GM18861 (cell line): Measurements from ENCODE around the gene GIGYF2.

Experiments
- ATAC-seq: cut with Tn5 transposase; IDR thresholded peaks from one replicate; pipeline ENCODE4 v1.9.1; 2021; ENCODE audit not compliant: unreplicated experiment

Gene GIGYF2

DNA sequence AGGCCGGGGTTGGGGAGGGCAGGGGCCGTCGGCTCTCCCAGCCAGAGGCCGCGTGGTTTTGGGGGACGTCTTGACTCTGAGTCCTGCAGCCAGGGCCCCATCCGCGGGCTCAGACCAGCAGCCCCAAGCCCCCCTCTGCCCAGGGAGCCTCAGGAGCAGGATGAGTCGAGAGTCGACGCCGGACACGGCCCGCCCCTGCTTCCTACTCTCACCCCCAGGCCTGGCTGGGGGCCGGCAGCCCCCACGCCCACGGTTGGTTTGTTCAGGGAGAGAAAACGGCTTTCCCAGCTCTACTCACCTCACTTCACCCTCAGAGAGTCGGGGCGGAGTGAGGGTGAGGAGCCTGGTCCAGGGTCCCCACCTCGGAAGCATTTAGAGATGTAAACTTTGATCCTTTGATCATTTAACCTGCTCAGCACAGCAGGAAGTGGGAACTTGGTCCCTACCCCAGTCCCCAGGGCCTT, 179.9 kb downstream of the GIGYF2 start:
- no peak for ATAC-seq

DNA sequence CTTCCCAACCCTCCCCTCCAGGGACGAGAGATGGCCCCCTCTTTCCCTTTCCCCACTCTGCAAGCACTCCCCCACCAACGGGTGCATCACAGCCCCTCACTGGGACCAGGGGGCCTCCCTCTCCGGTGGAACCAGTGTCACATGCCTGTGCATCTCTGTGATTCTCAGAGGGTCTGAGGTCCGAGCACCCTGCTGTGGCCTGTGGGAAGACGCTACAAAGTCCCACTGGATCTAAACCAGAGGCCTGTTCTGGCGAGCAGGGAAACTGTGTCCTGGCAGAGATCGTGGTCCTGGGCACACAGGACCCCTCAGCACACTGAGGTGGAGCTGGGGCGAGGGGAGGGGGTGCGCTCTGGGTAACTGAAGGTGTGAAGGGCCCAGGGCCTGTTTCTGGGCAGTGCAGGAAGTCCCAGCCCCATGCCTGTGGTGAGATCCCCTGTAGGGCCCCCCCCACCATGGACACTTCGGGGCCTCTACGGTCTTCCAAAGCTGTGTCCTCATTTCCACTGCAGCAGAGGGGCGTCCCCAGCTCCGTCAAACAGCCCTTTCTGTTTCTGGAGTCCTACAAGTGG, 180.9 kb downstream of the GIGYF2 start:
- ATAC-seq: no peak

- ATAC-seq: no peak
Measured at GRCh38 chr2:232878855-232879617, 181.9 kb downstream of the GIGYF2 start.

- ATAC-seq: no peak
Measured at GRCh38 chr2:232879618-232880494, 182.7 kb downstream of the GIGYF2 start.

DNA sequence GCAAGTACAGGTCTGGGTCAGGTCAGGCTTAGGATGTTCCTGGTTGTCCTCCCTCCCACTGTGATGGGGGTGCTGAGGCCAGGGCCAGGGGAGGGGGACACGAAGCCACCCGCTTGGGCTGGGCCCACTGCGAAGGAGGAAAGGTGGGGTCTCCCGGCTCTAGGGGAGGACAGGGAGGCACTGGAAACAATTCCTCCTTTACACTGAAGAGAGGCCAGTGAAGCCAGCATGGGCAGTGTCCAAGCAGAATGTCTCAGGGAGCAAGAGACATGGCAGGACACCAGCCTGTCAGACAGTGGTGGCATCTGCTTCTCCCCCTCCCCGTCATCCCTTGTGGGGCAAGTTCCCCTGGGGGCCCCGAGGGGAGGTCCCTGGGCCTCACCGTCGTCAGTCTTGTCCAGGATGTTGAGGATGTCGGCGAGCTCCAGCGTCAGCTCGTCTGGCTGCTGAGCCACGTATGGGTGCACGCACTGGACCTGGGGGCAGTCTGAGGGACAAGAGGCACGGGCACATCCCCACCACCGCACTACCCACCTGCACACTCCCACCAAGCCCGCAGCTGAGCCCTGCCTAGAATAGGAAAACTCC, 183.7 kb downstream of the GIGYF2 start:
- no peak for ATAC-seq

DNA sequence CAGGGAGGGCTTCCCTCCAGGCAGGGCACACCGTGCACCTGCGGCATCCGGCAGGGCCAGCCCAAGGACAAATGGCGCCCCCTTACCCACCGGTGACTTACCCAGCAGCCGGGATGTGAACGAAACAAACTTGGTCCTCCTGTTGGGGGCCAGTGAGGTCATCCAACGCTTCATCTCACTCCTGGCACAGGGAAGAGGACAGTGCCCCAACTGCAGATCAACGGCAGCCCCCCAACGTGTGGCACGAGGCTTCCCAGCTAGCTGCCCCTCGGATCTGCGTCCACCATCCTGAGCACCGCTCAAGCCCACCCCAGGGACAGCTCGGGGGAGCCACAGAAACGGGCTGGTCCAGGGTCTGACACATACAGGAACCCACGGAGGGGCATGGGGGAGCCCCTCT, 185.0 kb downstream of the GIGYF2 start:
- ATAC-seq: no peak

DNA sequence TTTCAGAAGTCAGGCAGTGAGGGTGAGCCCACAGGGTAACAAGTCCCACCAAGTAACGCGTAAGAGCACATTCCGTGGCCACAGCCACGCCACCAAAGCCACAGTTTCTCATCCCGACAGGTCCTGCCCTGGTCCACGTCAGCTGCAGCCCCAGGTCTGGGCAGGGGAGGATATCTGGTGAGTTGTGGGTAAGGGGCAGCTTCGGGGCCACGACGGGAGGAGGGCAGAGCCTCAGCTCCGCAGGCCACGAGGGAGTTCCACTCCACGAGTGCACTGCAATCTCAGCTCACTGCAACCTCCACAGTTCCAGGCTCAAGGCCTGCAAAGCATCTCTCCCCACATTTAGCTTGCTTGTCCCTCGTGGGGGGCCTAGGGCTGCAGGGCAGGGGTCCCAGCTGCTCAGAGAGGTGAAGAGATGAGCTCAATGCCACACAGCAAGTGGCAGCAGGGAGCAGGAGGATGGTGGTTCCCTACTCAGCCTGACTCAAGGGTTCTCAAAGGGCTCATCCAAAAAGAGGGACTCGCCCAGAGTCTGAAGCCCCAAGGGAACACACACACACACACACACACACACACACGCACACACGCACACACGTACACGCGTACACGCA, 185.5 kb downstream of the GIGYF2 start:
- no peak for ATAC-seq

- ATAC-seq: no peak
Measured at GRCh38 chr2:232883116-232883721, 186.1 kb downstream of the GIGYF2 start.

DNA sequence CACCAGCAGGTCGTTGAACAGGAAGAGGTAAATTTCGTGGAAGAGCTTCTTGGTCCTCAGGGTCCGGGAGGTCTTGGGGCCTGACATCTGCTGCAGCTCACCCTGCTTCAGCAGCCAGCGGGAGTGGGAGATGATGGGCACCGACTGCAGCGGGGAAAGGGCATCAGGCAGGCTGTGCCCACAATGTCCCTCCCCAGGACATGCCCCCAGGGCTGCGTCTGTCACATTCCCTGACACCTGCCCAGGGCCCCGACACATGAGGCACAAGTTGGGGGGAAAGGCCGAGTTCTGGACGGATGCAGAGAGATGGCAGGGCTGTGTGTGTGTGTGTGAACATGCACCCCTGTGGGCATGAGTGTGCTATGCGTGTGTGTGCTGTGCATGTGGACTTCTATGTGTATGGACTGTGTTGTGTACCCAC, 186.9 kb downstream of the GIGYF2 start:
- no peak for ATAC-seq

GRCh38 chr2:232884549-232885263, 187.6 kb downstream of the GIGYF2 start:
- no peak for ATAC-seq

DNA sequence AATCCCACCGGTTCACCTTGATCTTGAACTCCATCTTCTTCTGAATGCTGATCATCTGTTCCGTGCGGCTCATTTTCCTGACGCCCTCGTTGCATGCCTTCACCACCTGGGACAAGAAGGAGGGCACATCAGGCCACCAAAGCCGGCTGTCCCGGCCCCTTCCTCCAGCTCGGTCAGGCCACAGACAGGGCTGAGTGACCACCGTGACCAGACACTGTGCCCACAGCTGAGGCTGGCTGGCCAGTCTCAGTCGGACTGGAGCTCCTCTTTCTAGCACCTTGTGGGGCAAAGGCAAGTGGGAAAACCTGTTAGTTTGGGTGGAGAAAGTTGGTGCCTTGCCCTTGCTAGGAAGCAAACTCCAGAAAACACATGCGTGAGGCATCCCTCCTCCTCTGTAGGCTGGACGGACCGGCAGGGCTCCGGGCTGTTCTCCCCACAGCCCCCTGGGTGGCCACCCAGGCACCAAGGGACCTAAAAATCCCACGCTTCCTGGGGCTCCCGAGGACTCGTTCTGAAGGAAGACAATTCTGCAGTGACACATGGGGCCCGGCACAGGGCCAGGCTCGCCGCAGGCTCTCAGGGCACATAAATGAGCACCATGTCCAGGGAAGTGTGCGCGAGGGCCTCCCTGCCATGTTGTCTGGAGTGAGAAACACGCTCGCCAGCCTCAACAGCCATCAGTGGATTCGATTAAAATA, 188.3 kb downstream of the GIGYF2 start:
- no peak for ATAC-seq

DNA sequence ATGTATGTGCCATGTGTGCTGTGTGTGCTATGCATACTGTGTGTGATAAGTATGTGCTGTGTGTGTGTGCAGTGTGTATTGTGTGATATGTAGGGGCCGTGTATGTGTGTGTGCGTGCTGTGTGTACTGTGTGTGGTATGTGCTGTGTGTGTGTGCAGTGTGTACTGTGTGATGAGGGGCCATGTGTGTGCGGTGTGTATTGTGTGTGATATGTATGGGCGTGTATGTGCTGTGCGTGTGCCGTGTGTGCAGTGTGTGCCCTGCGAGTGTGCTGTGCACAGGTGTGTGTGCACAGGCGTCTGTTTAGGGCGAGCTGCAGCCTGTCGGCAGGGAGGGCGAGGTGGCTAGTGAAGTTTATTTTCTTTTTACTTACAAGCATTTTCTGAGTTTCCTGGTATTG, 189.0 kb downstream of the GIGYF2 start:
- ATAC-seq: no peak

GRCh38 chr2:232886632-232887031, 189.5 kb downstream of the GIGYF2 start:
- no peak for ATAC-seq

DNA sequence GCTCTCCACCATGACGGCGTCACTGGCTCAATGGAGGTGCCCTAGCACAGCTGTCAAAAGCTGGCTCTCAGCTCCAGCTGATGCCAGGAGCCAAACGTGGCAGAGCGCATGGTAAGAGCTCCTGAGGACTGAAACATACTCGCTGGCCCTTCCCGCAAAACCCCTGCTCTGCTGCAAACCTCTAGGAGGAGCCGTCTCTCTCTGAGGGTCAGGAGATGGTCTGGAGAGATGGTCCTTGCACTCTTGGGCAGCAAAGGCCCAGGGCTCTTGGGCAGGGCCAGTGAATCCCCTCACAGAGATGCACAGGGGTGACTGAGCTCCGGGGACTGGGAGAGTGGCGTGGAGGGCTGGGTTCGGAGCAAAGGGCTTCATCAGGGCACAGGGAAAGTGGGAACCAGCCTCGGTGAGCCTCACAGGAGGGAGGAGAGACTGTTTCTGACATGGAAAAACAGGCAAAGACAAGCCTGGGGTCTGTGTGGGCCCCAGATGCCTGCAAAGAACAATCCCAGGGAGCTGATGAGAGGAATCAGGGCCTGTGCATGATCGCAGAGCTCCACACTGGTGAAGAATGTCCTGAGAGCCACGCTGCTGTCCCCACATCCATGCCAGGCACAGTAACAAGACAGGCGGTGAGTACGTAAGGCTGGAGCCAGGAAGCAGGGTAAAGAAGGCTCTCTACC, 190.2 kb downstream of the GIGYF2 start:
- no peak for ATAC-seq

- no peak for ATAC-seq
Measured at GRCh38 chr2:232888099-232888836, 191.1 kb downstream of the GIGYF2 start.

- ATAC-seq: no peak
Measured at GRCh38 chr2:232888839-232889529, 191.9 kb downstream of the GIGYF2 start.

- no peak for ATAC-seq
Measured at GRCh38 chr2:232889876-232890401, 192.8 kb downstream of the GIGYF2 start.
